Stimulated activated CD8-positive, alpha-beta memory T cell treated with anti-CD3 and anti-CD28 coated beads, Interleukin-4, amount 100 ng/mL, for 24 hours (primary cell): ENCODE data around the gene TLE2.

Experiments
- DNase-seq: peaks from one replicate; pipeline ENCODE4 v3.0.0-alpha.2; 2020; ENCODE audit warnings: low read depth

The TLE2 gene

DNA sequence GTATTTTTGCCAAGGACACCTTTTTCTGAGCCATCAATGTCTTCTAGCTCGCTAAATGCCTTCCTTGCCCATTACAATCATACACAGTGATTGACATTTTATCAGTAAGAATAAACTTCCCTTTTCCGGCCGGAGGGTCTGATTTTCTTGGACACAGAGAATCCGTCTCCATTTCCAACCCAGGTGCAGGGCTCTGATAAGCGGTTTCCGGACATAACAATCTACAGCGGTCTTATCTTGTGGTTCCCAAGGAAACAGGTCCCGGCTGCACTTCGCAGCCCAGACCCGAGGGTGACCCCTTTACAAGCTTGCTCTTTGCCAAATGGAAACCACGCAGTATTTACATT is 79.2 kb downstream of the TLE2 start:
- DNase-seq, result no peak
